Uterus (tissue), 4 donors: ENCODE measurements around the gene CST4. TPM values are rescaled to one million over a fixed set of nuclear protein-coding genes. Genes with fewer than 3 reads are reported as not detected.
A peak's percentile ranks its signal among the peaks of the same experiment; 100 is the strongest.
"Not testable (repeated sequence)": the region's sequence is repeated elsewhere in the genome, so short reads cannot be mapped to it uniquely, and the experiment has no call there.

Experiments used
- DNase-seq, 2 donors: peaks; one replicate each; pipeline ENCODE4 v3.0.0-alpha.2; 2019 to 2020
- H3K27ac ChIP-seq, 2 donors: fragments of 200-600 bp; sonication (generic); 1 replicate in 1 of 2; 2 replicates in 1 of 2; pipeline ENCODE4 v1.5.1; 2016 to 2018
- H3K27me3 ChIP-seq, 2 donors: fragments of 200-600 bp; sonication (generic); one replicate each; pipeline ENCODE4 v1.5.1; 2018 to 2019; ENCODE audit warnings: control low read depth in 1 of 2
- H3K36me3 ChIP-seq, 2 donors: fragments of 200-600 bp; sonication (generic); one replicate each; pipeline ENCODE4 v1.5.1; 2019; ENCODE audit warnings: control low read depth in 1 of 2
- H3K4me1 ChIP-seq, 2 donors: fragments of 200-600 bp; sonication (generic); one replicate each; pipeline ENCODE4 v1.5.1; 2018 to 2019; ENCODE audit warnings: control low read depth in 1 of 2
- H3K4me3 ChIP-seq, 2 donors: fragments of 200-600 bp; sonication (generic); 1 replicate in 1 of 2; 2 replicates in 1 of 2; pipeline ENCODE4 v1.5.1; 2018 to 2019; ENCODE audit warnings: mild to moderate bottlenecking in 1 of 2
- H3K9me3 ChIP-seq, 2 donors: fragments of 200-600 bp; sonication (generic); one replicate each; pipeline ENCODE4 v1.5.1; 2019; ENCODE audit warnings: control low read depth in 1 of 2
- CTCF ChIP-seq, 4 experiments: fragments of 200-600 bp in 2 of 4; fragments of 450-650 bp in 2 of 4; sonication (generic) in 2 of 4; IDR thresholded peaks; one replicate each; pipeline ENCODE4 v1.5.1; 2016 to 2019; ENCODE audit warnings: antibody characterized with exemption in 4 of 4, mild to moderate bottlenecking in 2 of 4, moderate library complexity in 1 of 4
- POLR2A ChIP-seq, 2 donors: fragments of 450-650 bp; IDR thresholded peaks; one replicate each; pipeline ENCODE4 v1.6.1; 2016; ENCODE audit warnings: antibody characterized with exemption in 2 of 2, mild to moderate bottlenecking in 1 of 2, moderate library complexity in 1 of 2
- intact Hi-C: fragments of 100-400 bp; cut with DNase I; formaldehyde crosslinking; loops from one replicate; pipeline ENCODE4 v1.15.1; 2023; ENCODE audit warnings: low total_unique reads
- total RNA-seq, 4 donors: library from RNA; depleted of rRNA in 3 of 4; stranded (reverse); fragments of >200 nt in 3 of 4; gene quantifications; one replicate each; pipeline versions ENCODE4 v1.1.0 to v1.2.4, GENCODE V29; 2014 to 2023
- donor health status: DM: yes; HTN: yes; CAD: no.

Gene CST4
- total RNA-seq, 4 donors from 2014 or later, result not detected

- TF ChIP-seq POLR2A (IDR thresholded peaks at IDR 0.05) (no peak), CTCF (IDR thresholded peaks at IDR 0.05) (peak; percentile 60 to 75 (median 64))
- Histone ChIP-seq H3K4me1 (no peaks in the 10 kb centered on the region), H3K27me3 (no peaks in the 10 kb centered on the region), H3K36me3 (no peaks in the 10 kb centered on the region), H3K4me3 (no peak overlapping the region), H3K27ac (no peak overlapping the region), H3K9me3 (no peaks in the 10 kb centered on the region)
- intact Hi-C loops, result no loop called here
- DNase-seq, result peak; percentile 33 to 40
Observed at GRCh38 chr20:23668477-23668951, 20.3 kb downstream of the CST4 start.

GRCh38 chr20:23667666-23668065, 21.2 kb downstream of the CST4 start:
- H3K27me3 ChIP-seq, result no peaks in the 10 kb centered on the region
- TF ChIP-seq CTCF (IDR thresholded peaks at IDR 0.05), result no peak
- TF ChIP-seq POLR2A (IDR thresholded peaks at IDR 0.05), result no peak
- no peak for DNase-seq
- intact Hi-C loops, result no loop called here
- H3K36me3 ChIP-seq, result no peaks in the 10 kb centered on the region
- no peaks in the 10 kb centered on the region for H3K4me1 ChIP-seq
- H3K9me3 ChIP-seq, result no peaks in the 10 kb centered on the region
- no peak overlapping the region for H3K4me3 ChIP-seq
- no peak overlapping the region for H3K27ac ChIP-seq

GRCh38 chr20:23666698-23667097, 22.1 kb downstream of the CST4 start:
- intact Hi-C loops, result no loop called here

GRCh38 chr20:23666189-23666588, 22.6 kb downstream of the CST4 start:
- intact Hi-C loops, result no loop called here
- H3K4me3 ChIP-seq, result no peak overlapping the region
- H3K27me3 ChIP-seq, result no peaks in the 10 kb centered on the region
- H3K4me1 ChIP-seq, result no peaks in the 10 kb centered on the region
- no peaks in the 10 kb centered on the region for H3K9me3 ChIP-seq
- no peak overlapping the region for H3K27ac ChIP-seq
- TF ChIP-seq CTCF (IDR thresholded peaks at IDR 0.05) (no peak), POLR2A (IDR thresholded peaks at IDR 0.05) (no peak)
- H3K36me3 ChIP-seq, result no peaks in the 10 kb centered on the region
- DNase-seq, result no peak

More at GRCh38 chr20:23666698-23667097, 22.1 kb downstream of the CST4 start:
- Histone ChIP-seq H3K9me3 (no peaks in the 10 kb centered on the region), H3K27ac (no peak overlapping the region), H3K4me1 (no peaks in the 10 kb centered on the region), H3K4me3 (no peak overlapping the region), H3K27me3 (no peaks in the 10 kb centered on the region), H3K36me3 (no peaks in the 10 kb centered on the region)
- TF ChIP-seq POLR2A (IDR thresholded peaks at IDR 0.05) (no peak), CTCF (IDR thresholded peaks at IDR 0.05) (no peak)
- no peak for DNase-seq

- H3K27me3 ChIP-seq, result no peaks in the 10 kb centered on the region
- no peaks in the 10 kb centered on the region for H3K36me3 ChIP-seq
- TF ChIP-seq CTCF (IDR thresholded peaks at IDR 0.05) (no peak), POLR2A (IDR thresholded peaks at IDR 0.05) (no peak)
- no peak for DNase-seq
- no peak overlapping the region for H3K4me3 ChIP-seq
- intact Hi-C loops, result no loop called here
- no peaks in the 10 kb centered on the region for H3K4me1 ChIP-seq
- H3K9me3 ChIP-seq, result no peaks in the 10 kb centered on the region
- no peak overlapping the region for H3K27ac ChIP-seq
Observed at GRCh38 chr20:23664954-23665353, 23.9 kb downstream of the CST4 start.

- DNase-seq, H3K27me3 ChIP-seq, H3K4me3 ChIP-seq, H3K36me3 ChIP-seq, H3K4me1 ChIP-seq, H3K9me3 ChIP-seq, H3K27ac ChIP-seq, intact Hi-C loops: not testable (repeated sequence)
Observed at GRCh38 chr20:23664046-23664445, 24.8 kb downstream of the CST4 start.
